HL-60 (cell line): ENCODE results near the gene FMN1.

Experiments
- DNase-seq, 2 experiments: peaks; one replicate each; pipeline ENCODE4 v3.0.0-alpha.2; 2010 to 2020; ENCODE audit warnings: low read depth in 1 of 2, low spot score in 1 of 2
- H3K27ac ChIP-seq: fragments of 250-450 bp; sonication (Bioruptor Pico); replicated peaks from 2 replicates; pipeline ENCODE4 v1.5.1; 2020; ENCODE audit warnings: mild to moderate bottlenecking, moderate library complexity
- H3K27me3 ChIP-seq: fragments of 250-450 bp; sonication (Bioruptor Pico); 2 replicates; pipeline ENCODE4 v1.5.1; 2021; ENCODE audit warnings: mild to moderate bottlenecking, moderate library complexity; ENCODE audit not compliant: insufficient read depth, poor library complexity, severe bottlenecking
- H3K4me3 ChIP-seq: replicated peaks from 2 replicates; pipeline ENCODE4 v1.5.1; 2011; ENCODE audit warnings: mild to moderate bottlenecking, control low read depth, low read length; ENCODE audit not compliant: insufficient read depth
- CTCF ChIP-seq: IDR thresholded peaks from one replicate; pipeline ENCODE4 v1.5.1; 2011; ENCODE audit warnings: low read length, control low read depth, inconsistent platforms; ENCODE audit not compliant: insufficient read depth
- GABPA ChIP-seq: IDR thresholded peaks from 2 replicates; pipeline ENCODE4 v1.6.1; 2012; ENCODE audit warnings: low read depth
- POLR2AphosphoS5 ChIP-seq: IDR thresholded peaks from 2 replicates; pipeline ENCODE4 v1.6.1; 2012; ENCODE audit warnings: low read depth
- REST ChIP-seq: IDR thresholded peaks from 2 replicates; pipeline ENCODE4 v1.6.1; 2012; ENCODE audit warnings: low read depth; ENCODE audit not compliant: insufficient replicate concordance
- SPI1 ChIP-seq: IDR thresholded peaks from 2 replicates; pipeline ENCODE4 v1.6.1; 2012; ENCODE audit warnings: low read depth, mild to moderate bottlenecking, borderline replicate concordance

FMN1 gene

GRCh38 chr15:32867313-32867626 is 327.2 kb downstream of the FMN1 start:
- Histone ChIP-seq H3K27me3 (peaks cover 2% of the 10 kb centered on the region), H3K27ac (no peak overlapping the region), H3K4me3 (no peak overlapping the region)
- DNase-seq: no peak
- TF ChIP-seq REST: no peak

- H3K4me3 ChIP-seq: no peak overlapping the region
- DNase-seq: peak; percentile 5 to 7
- TF ChIP-seq GABPA: no peak
- no peak for TF ChIP-seq CTCF
- TF ChIP-seq SPI1: no peak
- no peak for TF ChIP-seq REST
- TF ChIP-seq POLR2AphosphoS5: no peak
- H3K27ac ChIP-seq: no peak overlapping the region
- peaks cover 2% of the 10 kb centered on the region for H3K27me3 ChIP-seq
Measured at GRCh38 chr15:32866454-32867312, 327.8 kb downstream of the FMN1 start.

- Histone ChIP-seq H3K27me3 (peaks cover 2% of the 10 kb centered on the region), H3K4me3 (no peak overlapping the region), H3K27ac (no peak overlapping the region; the same call in 1 of the 2 replicates)
- no peak for DNase-seq
- TF ChIP-seq POLR2AphosphoS5: no peak
- no peak for TF ChIP-seq REST
- no peak for TF ChIP-seq GABPA
- no peak for TF ChIP-seq CTCF
- TF ChIP-seq SPI1: no peak
Measured at GRCh38 chr15:32864841-32865240, 329.7 kb downstream of the FMN1 start.

GRCh38 chr15:32864051-32864450 is 330.5 kb downstream of the FMN1 start:
- DNase-seq: no peak
- TF ChIP-seq CTCF (no peak), GABPA (no peak), POLR2AphosphoS5 (no peak), REST (no peak), SPI1 (no peak)
- no peak overlapping the region for H3K27ac ChIP-seq
- H3K27me3 ChIP-seq: peaks cover 2% of the 10 kb centered on the region
- H3K4me3 ChIP-seq: no peak overlapping the region
